ENCODE data around the gene CNNM4. TPM values are rescaled to one million over a fixed set of nuclear protein-coding genes. Genes with fewer than 3 reads are reported as not detected.

CNNM4 gene
- polyA plus RNA-seq, 1 experiment, result 7.2 TPM

DNA sequence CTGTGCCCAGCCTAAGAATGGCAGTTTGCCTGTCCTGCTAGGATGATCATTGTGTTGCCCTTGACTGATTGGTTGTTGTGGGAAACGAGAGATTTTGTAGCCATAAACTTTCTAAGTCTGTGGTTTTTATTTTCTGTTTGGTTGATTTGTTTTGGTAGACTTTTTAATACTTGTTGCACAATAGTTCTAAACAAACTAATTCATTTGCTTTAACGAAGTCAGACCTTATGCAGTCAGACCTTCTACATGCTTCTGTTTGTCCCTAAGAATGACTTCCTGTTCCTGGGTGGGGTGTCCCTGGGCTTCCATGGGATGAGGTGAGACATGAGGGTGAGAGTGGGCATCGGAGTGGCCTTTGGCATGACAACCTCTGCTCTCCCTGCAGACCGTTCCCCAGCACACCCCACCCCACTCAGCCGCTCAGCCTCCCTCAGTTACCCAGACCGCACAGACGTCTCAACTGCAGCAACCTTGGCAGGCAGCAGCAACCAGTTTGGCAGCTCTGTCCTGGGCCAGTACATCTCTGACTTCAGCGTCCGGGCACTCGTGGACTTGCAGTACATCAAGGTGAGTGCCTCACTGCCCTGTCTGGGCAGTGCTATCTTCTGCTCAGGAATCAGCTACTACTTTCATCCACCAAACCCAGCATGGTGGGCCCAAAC lies 47.6 kb downstream of the CNNM4 start:
- Histone ChIP-seq H3K4me3 (ENCODE audit: low read depth, low read length) (no peak overlapping the region), H3K36me3 (ENCODE audit: control insufficient read depth, insufficient read depth, low read length) (peaks cover 1% of the 10 kb centered on the region; the same call in 1 of the 2 replicates), H3K27me3 (ENCODE audit: control insufficient read depth, insufficient read depth, low read length) (no peaks in the 10 kb centered on the region)
- TF ChIP-seq, protein P1, sequence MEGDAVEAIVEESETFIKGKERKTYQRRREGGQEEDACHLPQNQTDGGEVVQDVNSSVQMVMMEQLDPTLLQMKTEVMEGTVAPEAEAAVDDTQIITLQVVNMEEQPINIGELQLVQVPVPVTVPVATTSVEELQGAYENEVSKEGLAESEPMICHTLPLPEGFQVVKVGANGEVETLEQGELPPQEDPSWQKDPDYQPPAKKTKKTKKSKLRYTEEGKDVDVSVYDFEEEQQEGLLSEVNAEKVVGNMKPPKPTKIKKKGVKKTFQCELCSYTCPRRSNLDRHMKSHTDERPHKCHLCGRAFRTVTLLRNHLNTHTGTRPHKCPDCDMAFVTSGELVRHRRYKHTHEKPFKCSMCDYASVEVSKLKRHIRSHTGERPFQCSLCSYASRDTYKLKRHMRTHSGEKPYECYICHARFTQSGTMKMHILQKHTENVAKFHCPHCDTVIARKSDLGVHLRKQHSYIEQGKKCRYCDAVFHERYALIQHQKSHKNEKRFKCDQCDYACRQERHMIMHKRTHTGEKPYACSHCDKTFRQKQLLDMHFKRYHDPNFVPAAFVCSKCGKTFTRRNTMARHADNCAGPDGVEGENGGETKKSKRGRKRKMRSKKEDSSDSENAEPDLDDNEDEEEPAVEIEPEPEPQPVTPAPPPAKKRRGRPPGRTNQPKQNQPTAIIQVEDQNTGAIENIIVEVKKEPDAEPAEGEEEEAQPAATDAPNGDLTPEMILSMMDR (IDR thresholded peaks at IDR 0.05; ENCODE audit: insufficient read depth, low read depth, low read length), result no peak
- POLR2A ChIA-PET, result no interaction called here
- CTCF ChIA-PET, result interaction anchor here (1.5 to 3.2 kb wide), 3 partner anchors 8 to 16 kb away, joined by 4 to 11 read pairs (median 6); no protein-coding TSS in a partner anchor
- DNase-seq (ENCODE audit: low read depth), result no peak

- TF ChIP-seq, protein P1 (IDR thresholded peaks at IDR 0.05; ENCODE audit: insufficient read depth, low read depth, low read length), result no peak
- Histone ChIP-seq H3K27me3 (ENCODE audit: control insufficient read depth, insufficient read depth, low read length) (no peaks in the 10 kb centered on the region), H3K4me3 (ENCODE audit: low read depth, low read length) (no peak overlapping the region), H3K36me3 (ENCODE audit: control insufficient read depth, insufficient read depth, low read length) (peaks cover 1% of the 10 kb centered on the region; the same call in 1 of the 2 replicates)
- ChIA-PET CTCF (interaction anchor here (0.8 to 3.2 kb wide), 3 partner anchors 9 to 59 kb away, joined by 3 to 11 read pairs (median 4); no protein-coding TSS in a partner anchor), POLR2A (interaction anchor here (0.7 kb wide), 1 partner anchor 504 kb away, joined by 7 read pairs; the partner anchor contains the start of gene SNRNP200)
- no peak for DNase-seq (ENCODE audit: low read depth)
Measured at GRCh38 chr2:96809216-96809882, 48.6 kb downstream of the CNNM4 start.

- Histone ChIP-seq H3K4me3 (ENCODE audit: low read depth, low read length) (no peak overlapping the region), H3K36me3 (ENCODE audit: control insufficient read depth, insufficient read depth, low read length) (peaks cover 1% of the 10 kb centered on the region; the same call in 1 of the 2 replicates), H3K27me3 (ENCODE audit: control insufficient read depth, insufficient read depth, low read length) (no peaks in the 10 kb centered on the region)
- TF ChIP-seq, protein P1 (IDR thresholded peaks at IDR 0.05; ENCODE audit: insufficient read depth, low read depth, low read length), result no peak
- ChIA-PET CTCF (interaction anchor here (0.5 to 3.2 kb wide), 4 partner anchors 10 to 185 kb away, joined by 3 to 11 read pairs (median 4); no protein-coding TSS in a partner anchor), POLR2A (interaction anchor here (0.7 kb wide), 1 partner anchor 505 kb away, joined by 7 read pairs; the partner anchor contains the start of gene SNRNP200)
- DNase-seq (ENCODE audit: low read depth), result no peak
Measured at GRCh38 chr2:96809951-96810782, 49.5 kb downstream of the CNNM4 start.

GRCh38 chr2:96810783-96811192 lies 50.1 kb downstream of the CNNM4 start:
- TF ChIP-seq, protein P1 (IDR thresholded peaks at IDR 0.05; ENCODE audit: insufficient read depth, low read depth, low read length), result no peak

More at GRCh38 chr2:96810783-96811192, 50.1 kb downstream of the CNNM4 start:
- Histone ChIP-seq H3K27me3 (ENCODE audit: control insufficient read depth, insufficient read depth, low read length) (no peaks in the 10 kb centered on the region), H3K4me3 (ENCODE audit: low read depth, low read length) (no peak overlapping the region), H3K36me3 (ENCODE audit: control insufficient read depth, insufficient read depth, low read length) (peaks cover 1% of the 10 kb centered on the region; the same call in 1 of the 2 replicates)
- no peak for DNase-seq (ENCODE audit: low read depth)
- ChIA-PET POLR2A (no interaction called here), CTCF (interaction anchor here (3.2 kb wide), 1 partner anchor 10 kb away, joined by 11 read pairs; no protein-coding TSS in a partner anchor)

Measured in BJ (cell line).